Prostate gland (tissue), 2 donors: ENCODE data around the gene DCLRE1A. TPM values are rescaled to one million over a fixed set of nuclear protein-coding genes. Genes with fewer than 3 reads are reported as not detected.

ENCODE experiments used
- DNase-seq: peaks from one replicate; pipeline ENCODE4 v3.0.0-alpha.2; 2019; ENCODE audit warnings: low spot score
- H3K27ac ChIP-seq, 2 donors: fragments of 200-600 bp; sonication (generic); 2 replicates each; pipeline ENCODE4 v1.5.1; 2017 to 2019
- H3K27me3 ChIP-seq: fragments of 200-600 bp; sonication (generic); replicated peaks from 2 replicates; pipeline ENCODE4 v1.5.1; 2019; ENCODE audit not compliant: insufficient read depth
- H3K36me3 ChIP-seq, 2 donors: fragments of 200-600 bp; sonication (generic); 1 replicate in 1 of 2; 2 replicates in 1 of 2; pipeline versions ENCODE4 v1.5.1 to v1.8.1; 2017 to 2019
- H3K4me1 ChIP-seq: fragments of 200-600 bp; sonication (generic); replicated peaks from 2 replicates; pipeline ENCODE4 v1.5.1; 2019
- H3K4me3 ChIP-seq, 2 donors: fragments of 200-600 bp; sonication (generic); 2 replicates each; pipeline ENCODE4 v1.5.1; 2017 to 2019
- H3K9me3 ChIP-seq: fragments of 200-600 bp; sonication (generic); 2 replicates; pipeline ENCODE4 v1.5.1; 2017
- POLR2A ChIP-seq: fragments of 450-650 bp; IDR thresholded peaks from one replicate; pipeline ENCODE4 v1.6.1; 2016; ENCODE audit warnings: antibody characterized with exemption, mild to moderate bottlenecking
- POLR2AphosphoS5 ChIP-seq: sonication (generic); formaldehyde crosslinking; IDR thresholded peaks from one replicate; pipeline ENCODE4 v1.6.1; 2017; ENCODE audit warnings: antibody characterized with exemption
- WGBS: methylation state at CpG from one replicate; pipeline ENCODE4 v1.1.5; 2018; 5-methylcytosine and 5-hydroxymethylcytosine counted together
- intact Hi-C: fragments of 100-400 bp; cut with DNase I; formaldehyde crosslinking; loops from one replicate; pipeline ENCODE4 v1.14.2; 2022
- total RNA-seq, 2 donors: library from RNA; depleted of rRNA; stranded (reverse); fragments of >200 nt; gene quantifications; one replicate each; pipeline ENCODE4 v1.1.0, GENCODE V29; 2016
- TF ChIP-seq, protein P1 (sequence below), 4 experiments: fragments of 200-600 bp in 2 of 4; fragments of 450-650 bp in 2 of 4; sonication (generic) in 2 of 4; IDR thresholded peaks; 1 replicate in 3 of 4; 2 replicates in 1 of 4; pipeline ENCODE4 v1.5.1; 2016 to 2019; ENCODE audit warnings: antibody characterized with exemption in 4 of 4, mild to moderate bottlenecking in 2 of 4, moderate library complexity in 2 of 4

The DCLRE1A gene
- total RNA-seq: 1 to 10 TPM; 6.2 to 9.7 TPM

DNA sequence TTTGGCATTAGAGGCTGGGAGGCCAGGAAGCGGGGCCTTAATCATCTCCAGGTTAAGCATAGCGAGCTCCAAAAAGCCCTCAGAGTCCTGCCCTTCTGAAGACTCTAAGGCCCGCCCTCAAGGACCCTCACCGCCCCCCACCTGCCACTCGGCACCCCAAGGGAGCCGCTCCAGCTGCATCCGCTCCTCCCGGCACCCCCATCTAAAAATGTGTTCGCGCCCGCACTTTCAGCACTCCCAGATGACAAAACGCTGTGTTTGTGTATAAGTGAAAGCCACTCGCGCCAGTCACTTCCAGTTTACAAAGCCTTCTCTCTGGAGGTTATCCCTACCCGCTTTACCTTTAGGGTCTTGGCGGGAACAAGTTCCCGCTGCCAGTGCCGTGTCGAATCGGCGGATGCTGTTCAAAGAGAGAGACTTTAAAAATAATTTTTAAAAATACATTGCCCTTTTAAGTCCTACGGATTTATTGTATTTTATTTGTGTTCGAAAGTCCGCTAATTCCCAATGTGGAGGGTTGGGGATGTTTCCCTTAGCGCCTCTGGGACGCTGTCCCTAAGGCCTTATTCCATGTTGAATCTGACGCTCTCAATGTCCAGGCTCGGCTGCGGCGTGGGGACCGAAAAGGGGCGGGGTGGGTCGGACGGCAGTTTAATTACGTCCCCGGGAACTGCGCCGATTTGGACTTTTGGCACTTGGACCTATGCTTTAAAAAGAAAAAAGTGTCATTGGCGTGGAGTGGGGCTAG lies at the start of gene DCLRE1A, which contains the start of gene NHLRC2:
Gene DCLRE1A, minus strand, starts transcription at position 70 of the 748 bp plus-strand sequence. CDS start 900 bp downstream, outside the sequence.
Gene NHLRC2, plus strand, starts transcription at position 649 of the 748 bp plus-strand sequence. CDS start 212 bp downstream, outside the sequence.
- Histone ChIP-seq H3K27me3 (no peaks in the 10 kb centered on the region), H3K36me3 (no peaks in the 10 kb centered on the region), H3K4me3 (peak within 1 kb of the TSS; percentile 59 to 85), H3K4me1 (no peaks in the 10 kb centered on the region), H3K27ac (peak within 1 kb of the TSS; percentile 91 to 98), H3K9me3 (no peaks in the 10 kb centered on the region)
- intact Hi-C loops: loop anchor here (2.0 kb wide), 1 partner anchor 191 kb away; no protein-coding TSS in a partner anchor
- under 1% methylated on average over 39 of the region's 39 CpGs for WGBS
- peak; percentile 78 for DNase-seq
- peak; percentile 8 for TF ChIP-seq POLR2AphosphoS5
- no peak for TF ChIP-seq POLR2A
- TF ChIP-seq, protein P1, sequence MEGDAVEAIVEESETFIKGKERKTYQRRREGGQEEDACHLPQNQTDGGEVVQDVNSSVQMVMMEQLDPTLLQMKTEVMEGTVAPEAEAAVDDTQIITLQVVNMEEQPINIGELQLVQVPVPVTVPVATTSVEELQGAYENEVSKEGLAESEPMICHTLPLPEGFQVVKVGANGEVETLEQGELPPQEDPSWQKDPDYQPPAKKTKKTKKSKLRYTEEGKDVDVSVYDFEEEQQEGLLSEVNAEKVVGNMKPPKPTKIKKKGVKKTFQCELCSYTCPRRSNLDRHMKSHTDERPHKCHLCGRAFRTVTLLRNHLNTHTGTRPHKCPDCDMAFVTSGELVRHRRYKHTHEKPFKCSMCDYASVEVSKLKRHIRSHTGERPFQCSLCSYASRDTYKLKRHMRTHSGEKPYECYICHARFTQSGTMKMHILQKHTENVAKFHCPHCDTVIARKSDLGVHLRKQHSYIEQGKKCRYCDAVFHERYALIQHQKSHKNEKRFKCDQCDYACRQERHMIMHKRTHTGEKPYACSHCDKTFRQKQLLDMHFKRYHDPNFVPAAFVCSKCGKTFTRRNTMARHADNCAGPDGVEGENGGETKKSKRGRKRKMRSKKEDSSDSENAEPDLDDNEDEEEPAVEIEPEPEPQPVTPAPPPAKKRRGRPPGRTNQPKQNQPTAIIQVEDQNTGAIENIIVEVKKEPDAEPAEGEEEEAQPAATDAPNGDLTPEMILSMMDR (IDR thresholded peaks at IDR 0.05): no peak

DNA sequence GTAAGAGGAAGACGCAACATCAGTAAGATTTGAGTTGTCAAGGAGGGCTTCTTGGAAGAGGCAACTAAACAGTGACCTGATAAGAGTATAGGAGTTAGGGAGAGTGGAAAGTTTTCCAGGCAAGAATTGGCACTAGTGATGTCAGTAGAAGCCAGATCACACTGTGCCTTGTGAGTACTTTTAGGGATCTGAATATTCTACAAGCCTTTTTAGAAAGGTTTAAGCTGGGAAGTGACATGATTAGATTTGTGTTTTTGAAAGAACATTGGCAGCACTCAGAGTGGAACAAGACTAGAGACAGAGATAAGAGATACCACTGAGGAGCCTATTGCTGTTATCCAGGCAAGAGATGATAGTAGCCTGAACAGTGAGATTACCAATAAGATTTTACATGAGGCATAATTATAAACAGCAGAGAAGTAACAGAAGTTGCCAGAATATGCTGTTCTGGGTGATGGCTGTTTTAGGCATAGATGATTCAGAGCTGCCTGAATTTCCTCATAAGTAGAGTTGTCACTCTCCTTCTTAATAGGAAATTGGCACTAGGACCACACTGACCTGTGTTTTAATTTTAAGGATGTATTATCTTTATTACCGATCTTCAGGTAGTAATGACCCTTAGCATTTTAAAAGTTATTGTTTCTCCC lies 46.2 kb upstream of the DCLRE1A start:
- H3K36me3 ChIP-seq: peaks cover 0 to 3% of the 10 kb centered on the region in 2 donors
- WGBS: 83% methylated on average over 2 of the region's 2 CpGs
- intact Hi-C loops: loop anchor here (10.0 kb wide), 2 partner anchors 195 to 205 kb away; no protein-coding TSS in a partner anchor

DNA sequence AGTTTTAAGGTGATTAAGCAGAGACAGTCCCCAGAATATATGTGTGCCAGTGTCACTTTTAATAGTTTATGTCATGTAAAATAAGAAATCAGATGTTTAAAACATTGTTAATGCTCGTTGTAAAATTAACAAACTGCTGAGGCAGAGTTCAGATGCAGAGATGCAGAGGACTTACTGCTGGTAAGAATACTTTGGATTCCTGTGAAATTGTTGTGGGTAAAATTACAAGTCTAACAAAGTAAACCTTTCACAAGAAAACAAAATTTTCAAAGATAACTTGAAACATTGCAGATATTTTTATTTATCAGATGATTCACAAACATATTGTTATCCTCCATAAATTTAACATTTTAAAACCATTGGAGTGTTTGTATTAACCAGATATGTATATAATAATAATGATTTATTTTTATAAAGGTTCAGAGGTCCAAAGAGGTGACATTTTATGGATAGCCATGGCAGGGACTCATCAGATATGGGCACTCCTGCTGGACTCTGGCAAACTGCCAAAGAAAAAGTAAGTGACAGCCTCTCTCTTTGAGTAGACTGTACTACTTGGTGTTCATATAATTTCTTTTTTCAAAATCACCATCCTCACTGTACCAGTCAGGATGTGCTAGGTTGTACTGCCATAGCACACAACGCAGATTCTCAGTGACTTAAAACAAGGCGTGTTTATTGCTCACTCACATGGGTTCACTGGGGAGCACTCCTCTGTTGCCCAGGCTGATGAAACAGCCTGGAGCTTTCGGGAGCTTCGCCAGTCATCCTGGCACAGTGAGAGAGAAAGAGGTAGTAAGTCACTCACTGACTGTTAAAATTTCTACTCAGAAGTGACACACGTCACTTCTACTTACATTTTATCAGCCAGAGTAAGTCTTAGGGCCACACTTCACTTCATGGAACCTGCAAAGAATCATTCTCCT lies 44.1 kb upstream of the DCLRE1A start:
- no peaks in the 10 kb centered on the region for H3K36me3 ChIP-seq
- intact Hi-C loops: loop anchor here (10.0 kb wide), 2 partner anchors 193 to 207 kb away; no protein-coding TSS in a partner anchor
- H3K4me3 ChIP-seq: no peak overlapping the region
- no peak for DNase-seq
- H3K27ac ChIP-seq: peak overlapping the region in 1 of 2 donors; percentile 11
- 78% methylated on average over 6 of the region's 6 CpGs for whole genome bisulfite sequencing
- no peaks in the 10 kb centered on the region for H3K9me3 ChIP-seq
- no peaks in the 10 kb centered on the region for H3K4me1 ChIP-seq
- TF ChIP-seq POLR2AphosphoS5 (no peak), POLR2A (no peak)
- TF ChIP-seq, protein P1 (IDR thresholded peaks at IDR 0.05): no peak
- no peaks in the 10 kb centered on the region for H3K27me3 ChIP-seq

More for the DNA sequence above, 46.2 kb upstream of the DCLRE1A start:
- Histone ChIP-seq H3K27ac (peak overlapping the region; percentile 7 to 12), H3K4me1 (no peaks in the 10 kb centered on the region), H3K9me3 (no peaks in the 10 kb centered on the region), H3K4me3 (no peak overlapping the region), H3K27me3 (no peaks in the 10 kb centered on the region)
- no peak for TF ChIP-seq POLR2AphosphoS5
- TF ChIP-seq, protein P1 (IDR thresholded peaks at IDR 0.05): no peak
- TF ChIP-seq POLR2A: no peak
- no peak for DNase-seq

DNA sequence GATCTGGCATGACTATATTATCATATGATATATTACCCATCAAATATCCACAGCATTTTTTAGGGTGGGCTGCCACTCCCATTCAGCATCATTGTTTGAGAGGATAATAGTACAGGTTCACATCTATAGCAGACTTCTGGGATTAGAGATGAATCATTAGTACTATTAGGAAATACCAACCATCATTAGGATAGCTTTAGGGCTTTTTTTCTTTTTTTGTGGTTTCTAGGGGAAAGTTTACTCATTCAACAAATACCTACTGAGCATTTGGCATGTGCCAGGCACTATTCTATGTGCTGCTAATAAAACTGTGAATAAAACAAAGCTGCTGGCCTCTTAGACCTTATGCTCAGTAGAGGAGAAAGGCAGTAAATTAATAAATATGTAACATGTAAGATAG lies 41.1 kb upstream of the DCLRE1A start:
- TF ChIP-seq POLR2A (no peak), POLR2AphosphoS5 (no peak)
- TF ChIP-seq, protein P1 (IDR thresholded peaks at IDR 0.05): no peak
- intact Hi-C loops: loop anchor here (10.0 kb wide), 2 partner anchors 190 to 210 kb away; no protein-coding TSS in a partner anchor
- Histone ChIP-seq H3K27ac (no peak overlapping the region), H3K27me3 (no peaks in the 10 kb centered on the region), H3K36me3 (no peaks in the 10 kb centered on the region), H3K4me3 (no peak overlapping the region), H3K4me1 (no peaks in the 10 kb centered on the region), H3K9me3 (no peaks in the 10 kb centered on the region)
- DNase-seq: no peak
